Measurements from ENCODE around the gene IQSEC1.

The IQSEC1 gene

DNA sequence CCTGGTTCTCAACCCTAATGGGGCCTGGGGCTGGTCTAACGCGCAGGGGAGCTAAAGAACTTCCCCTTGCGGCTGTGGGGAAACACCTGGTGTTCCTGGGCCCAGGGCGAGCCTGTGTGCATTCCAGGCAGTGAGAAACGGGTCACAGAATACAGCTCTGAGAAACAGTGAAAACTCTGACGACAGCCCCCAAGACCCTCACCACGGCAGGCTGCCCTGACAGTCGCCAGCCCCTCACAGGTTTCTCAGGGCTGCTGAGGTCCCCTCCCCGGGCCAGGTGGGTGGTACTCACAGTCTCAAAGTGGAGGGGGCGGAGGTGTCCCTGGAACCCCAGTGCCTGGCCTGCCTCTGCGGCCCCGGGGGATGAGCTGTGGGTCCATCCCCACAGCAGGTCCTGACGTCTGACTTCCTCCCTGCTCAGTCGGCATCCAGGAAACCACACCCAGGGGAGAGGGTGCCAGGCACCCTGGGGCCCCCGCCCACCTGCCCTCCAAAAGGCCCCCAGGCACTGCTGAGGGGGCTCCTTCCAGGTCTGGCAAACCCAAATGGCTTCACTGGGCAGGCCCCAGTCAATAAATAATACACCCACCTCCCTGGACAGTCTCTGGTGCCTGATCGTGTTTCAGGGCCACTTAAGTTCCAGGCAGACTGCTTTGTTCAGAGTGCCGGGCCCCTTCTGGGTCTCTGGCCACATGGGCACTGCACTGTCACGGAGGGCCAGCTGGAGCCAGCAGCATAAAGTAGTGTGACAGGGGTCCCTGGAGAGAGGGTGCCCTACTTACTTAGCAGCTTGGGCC, 57.7 kb downstream of the IQSEC1 start:
- no peak for DNase-seq (ENCODE audit: low read depth)

DNA sequence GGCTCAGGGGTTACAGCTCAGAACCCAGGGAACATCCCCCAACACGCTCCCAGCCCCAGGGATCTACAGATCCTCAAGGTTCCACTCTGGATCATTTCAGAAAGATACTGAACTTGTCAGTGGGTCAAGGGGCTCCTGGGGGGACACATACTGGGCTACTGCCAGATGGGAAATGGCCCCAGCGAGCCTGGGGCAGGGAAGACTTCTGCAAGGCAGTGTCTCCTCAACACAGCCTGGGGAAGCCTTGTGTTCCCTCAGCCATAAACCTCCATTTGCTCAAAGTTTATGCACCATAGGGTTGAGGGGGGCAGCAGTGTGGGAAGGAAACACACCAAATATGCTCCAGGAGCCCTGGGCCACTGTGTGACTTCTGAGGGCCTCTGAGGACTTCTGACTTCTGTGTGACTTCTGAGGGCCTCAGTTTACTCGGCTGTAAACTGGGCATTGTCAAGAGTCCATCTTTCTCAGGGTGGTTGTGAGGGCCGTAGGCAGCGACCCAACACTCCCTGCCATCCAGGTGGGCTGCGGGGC, 58.4 kb downstream of the IQSEC1 start:
- DNase-seq (ENCODE audit: low read depth) = no peak

DNA sequence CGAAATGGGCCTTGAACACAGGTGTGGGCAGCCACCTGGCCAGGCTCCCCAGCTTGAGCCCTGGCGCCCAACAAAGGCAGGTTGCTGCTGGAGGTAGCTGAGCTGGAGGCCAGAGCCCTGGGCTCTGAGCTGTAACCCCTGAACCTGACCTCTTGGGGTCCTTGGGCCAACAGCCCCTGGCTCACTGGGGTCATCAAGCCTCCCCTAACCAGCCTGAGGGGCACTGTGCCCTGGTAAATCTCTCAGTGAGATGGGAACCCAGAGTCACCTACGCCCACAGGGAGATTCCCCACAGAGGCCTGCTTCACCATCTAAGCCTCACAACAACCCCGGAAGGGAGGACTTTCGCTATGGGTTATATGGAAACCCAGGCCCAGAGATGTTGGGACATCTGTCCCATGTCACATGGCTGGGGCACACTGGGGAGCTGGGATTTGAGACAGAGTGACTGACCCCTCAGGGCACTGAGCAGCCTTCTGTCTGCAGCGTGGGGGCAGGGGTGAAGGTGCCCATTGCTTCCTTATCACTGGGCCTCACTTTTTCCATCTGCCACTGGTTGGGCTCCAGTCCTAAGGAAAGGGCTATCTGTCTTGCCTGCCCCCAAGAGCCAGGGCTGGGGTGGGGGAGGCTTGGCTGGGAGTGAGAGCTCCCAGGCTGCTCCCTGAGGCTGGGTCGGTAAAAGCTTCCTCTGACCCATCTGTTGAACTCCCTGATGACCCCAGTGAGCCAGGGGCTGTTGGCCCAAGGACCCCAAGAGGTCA, 59.1 kb downstream of the IQSEC1 start:
- DNase-seq (ENCODE audit: low read depth) = no peak

DNA sequence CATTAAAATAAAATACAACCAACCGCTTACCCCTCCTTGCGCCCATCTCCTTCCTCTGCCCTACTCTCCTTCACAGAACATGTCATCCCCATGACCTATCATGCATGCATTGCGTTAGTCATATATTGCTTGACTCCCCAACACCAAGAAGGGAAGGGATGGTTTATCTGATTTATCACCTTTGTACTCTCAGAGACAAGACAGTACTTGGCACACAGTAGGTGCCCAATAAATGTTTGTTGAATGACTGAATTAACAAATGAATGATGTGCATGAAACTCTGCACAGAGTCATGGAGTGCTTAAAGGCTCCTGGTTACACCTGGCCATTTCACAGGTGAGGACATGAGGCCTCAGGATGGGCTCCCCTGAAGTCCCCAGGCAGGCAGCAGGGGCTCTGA, 59.7 kb downstream of the IQSEC1 start:
- no peak for DNase-seq (ENCODE audit: low read depth)

DNA sequence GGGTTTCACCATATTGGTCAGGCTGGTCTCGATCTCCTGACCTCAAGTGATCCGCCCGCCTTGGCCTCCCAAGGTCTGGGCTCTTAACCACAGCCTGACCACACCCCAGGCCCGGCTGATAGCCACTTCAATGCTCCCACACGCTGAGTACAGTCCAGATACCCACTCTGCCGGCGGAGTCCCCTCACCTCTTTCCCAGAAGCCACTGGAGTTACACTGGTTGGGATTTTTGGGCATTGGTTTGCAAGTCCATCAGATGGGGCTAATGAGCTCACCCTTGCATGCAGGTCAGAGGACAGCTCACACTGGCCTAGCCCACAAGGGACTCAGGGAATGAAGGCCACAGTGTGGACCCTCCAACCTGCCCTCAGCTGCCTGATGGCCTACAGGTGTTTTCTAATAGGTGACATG, 60.1 kb downstream of the IQSEC1 start:
- DNase-seq (ENCODE audit: low read depth) = no peak

DNA sequence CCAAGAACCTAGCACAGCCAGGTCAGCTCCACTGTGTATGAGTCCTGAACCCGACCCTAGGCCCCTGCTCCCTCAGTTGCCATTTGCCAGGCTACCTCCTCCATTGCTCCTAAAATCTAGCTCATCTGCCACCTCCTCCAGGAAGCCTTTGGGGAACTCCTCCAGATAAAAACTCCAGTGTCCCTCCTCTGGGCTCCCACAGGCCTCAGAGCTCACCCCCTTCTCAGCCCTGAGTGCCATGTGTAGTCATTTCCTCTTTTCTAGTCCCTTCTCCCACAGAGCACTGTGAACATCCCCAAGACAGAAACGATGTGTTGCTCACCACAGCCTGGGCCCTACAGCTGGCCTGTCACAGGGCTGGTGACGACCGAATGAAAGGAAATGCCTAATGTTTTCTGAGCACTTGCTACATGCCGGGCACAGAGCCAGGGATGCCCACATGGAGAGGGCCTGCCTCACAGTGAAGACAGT, 61.0 kb downstream of the IQSEC1 start:
- DNase-seq (ENCODE audit: low read depth) = no peak

DNA sequence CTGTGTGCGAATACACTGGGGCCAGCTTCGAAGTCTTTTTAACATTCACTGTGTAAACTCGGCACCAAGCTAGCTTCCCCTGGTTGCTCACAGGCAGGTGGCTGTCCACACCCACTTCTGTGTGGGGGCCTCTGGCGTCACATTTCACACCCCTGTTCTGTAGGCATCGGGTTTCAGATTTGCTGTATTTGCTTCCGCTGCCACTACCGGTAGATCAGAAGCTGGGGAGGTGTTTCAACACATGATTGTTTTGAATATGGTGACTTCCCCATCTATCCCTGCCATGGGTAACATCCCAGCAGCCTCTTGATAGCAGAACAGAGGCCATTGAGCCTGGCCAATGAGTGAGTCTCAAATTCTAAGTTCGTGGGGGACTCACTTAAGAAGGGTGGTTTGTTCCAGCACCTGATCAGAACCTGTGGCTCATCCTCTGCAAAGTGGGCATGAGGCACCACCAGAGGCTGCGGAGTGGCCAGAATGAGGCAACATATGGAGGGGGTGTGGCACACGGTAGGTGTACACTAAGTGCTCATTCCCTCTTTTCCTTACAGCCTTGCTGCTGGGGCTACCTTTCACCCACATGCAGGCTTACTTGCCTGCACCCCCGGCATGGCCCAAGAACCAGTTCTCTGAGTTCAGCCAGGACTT, 61.5 kb downstream of the IQSEC1 start:
- DNase-seq (ENCODE audit: low read depth) = no peak

DNA sequence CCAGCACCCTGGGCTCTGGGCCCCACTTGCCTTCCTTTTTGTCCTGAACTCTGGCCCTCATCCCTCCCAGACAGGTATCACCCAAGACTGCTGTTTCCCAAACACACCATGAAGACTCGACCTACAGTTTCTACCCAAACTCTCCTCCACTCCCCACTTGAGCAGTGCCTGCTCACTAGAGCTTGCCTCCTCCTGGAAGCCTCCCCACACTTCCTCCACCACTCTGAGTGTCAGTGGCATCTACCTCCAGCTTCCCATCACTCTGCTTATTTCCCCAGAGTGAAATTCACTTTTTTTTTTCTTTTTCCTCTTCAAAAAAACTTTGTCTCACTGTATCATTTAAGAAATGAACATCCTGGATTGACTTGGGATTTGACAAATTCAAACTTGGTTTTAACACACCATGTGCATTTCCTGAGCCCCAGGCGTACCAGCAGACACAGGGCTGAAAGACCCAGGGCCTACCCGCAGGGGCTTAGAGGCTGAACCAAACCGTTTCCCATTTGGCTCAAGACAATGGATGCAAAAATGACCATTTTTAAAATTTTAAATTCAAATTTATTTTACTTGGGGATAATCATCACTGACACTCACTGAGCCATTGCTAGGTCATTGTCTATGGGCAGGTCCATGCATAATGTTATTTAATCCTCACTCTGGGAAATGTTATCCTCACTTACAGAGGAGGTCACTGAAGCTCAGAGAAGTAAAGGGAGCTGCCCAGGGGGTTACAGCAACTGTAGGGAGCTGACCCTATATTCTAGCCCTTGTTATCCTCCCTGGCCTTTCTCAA, 62.3 kb downstream of the IQSEC1 start:
- DNase-seq (ENCODE audit: low read depth) = no peak

DNA sequence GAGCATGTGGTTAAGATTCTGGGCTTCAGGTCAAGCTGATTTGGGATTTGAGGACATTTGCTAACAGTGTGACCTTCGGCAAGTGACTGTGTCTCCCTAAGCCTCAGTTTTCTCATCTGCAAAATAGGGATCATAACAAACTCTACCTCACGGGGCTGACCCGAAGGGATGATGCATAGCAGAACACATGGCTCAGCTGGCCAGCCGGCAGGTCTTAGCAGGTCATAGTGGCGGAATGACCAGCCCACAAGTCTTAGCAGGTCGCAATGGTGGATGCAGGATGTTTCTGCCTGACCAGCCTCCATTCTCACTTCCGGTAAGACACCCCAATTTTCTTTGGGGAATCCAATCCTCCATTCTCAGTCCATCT, 63.3 kb downstream of the IQSEC1 start:
- no peak for DNase-seq (ENCODE audit: low read depth)

DNA sequence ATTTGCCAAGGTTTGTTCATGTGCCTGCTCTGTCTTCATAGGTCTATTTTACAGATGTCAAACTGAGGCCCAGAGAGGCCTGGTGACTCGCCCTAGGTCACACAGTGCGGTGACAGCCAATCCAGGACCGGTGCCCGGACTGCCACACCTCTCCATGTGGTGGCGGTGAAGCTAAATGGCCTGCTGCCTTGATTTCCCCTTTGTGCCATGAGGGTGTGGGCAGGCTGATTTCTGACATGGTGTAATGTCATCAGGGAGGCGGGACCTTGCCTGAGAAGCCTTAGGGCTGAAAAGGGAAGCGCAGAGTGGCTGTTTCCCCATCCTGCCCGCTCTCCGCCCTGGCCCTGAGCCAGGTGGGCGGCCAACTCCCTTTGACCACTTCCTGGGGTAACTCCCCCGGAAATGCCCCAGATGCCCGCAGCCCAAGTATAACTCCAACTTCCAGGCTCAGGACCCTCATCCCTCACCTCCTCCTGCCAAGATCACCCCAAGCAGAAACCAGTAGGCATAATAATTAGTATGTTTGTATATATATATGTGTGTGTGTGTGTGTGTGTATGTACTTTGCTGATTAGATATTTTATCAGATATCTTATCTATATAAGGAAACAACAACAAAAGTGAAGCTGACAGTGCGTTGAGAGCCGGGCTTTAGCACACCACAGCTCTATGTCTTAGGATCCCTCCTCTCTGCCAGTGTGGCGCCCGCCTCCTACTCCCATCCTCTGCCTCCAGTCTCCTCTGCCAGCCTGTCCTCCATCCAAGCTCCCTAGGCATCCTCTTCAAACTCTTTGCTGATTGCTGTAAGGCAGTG, 63.9 kb downstream of the IQSEC1 start:
- no peak for DNase-seq (ENCODE audit: low read depth)

DNA sequence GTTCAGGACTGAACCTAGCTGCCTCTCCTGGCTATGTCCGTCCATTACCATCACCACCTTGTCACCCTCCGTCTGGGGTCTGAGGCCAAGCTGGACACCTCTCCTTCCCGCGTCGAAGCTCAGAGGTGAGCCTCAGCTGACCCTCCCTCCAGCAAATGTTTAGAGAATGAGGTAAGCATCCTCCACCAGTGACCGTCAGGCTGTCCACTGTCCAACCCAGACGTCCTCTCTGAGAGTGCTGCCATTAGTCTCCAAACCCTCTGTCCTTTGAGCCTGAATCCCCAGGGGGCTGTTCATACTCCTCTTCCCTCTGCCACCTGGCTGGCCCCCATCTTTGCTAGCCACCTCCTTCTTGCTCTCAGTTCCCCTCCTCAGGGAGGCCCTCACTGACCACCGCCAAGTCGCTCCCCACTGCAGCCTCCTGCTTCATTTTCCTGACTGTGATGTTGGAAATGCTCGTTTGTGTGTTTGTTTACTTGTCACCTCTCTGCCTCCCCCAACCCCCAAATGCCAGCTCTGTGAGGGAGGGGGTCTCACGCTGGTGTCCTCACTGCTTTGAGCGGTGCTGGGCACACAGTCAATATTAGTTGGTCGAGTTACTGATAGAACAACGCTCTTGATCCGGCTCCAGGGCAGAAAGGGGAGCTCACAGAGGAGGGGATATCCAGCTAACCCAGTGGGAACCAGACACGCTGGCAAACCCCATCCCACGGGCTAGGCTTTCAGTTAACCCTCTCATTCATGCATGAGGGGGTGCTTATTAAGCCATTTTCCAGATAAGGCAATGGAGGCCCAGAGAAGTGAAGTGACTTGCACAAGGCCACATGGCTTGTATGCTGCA, 64.9 kb downstream of the IQSEC1 start:
- DNase-seq (ENCODE audit: low read depth) = no peak

DNA sequence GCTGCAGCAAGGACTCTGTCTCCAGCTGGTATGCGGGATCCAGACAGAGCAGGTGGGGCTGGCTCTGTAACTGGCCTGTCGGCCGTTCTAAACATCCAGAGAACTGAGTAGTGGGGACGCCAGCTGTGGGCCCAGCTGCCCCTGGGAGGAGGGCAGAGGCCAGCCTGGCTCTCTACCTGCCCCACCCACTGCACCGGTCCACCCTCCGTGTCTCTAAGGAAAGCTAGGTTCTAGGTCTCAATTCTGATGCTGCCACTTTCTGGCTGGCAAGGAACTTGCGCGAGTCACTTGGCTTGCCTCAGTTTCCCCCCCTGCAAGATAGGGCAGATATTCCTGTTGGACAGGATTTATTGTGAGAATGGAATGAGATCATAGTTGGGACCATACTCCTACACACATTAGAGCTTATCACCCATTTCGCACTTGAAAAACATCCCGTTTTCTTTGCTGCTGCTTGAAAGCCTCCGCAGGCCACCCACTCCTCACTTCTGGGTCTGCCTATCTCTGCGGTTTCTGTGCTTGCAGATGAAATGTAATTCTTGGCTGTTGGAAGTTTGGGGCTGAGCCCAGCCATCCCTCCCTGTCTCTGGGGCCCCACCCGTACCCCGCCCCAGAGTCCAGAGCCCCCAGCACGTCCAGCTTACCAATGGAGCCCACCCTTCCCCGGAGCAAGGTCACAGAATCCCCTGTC, 65.8 kb downstream of the IQSEC1 start:
- no peak for DNase-seq (ENCODE audit: low read depth)

DNA sequence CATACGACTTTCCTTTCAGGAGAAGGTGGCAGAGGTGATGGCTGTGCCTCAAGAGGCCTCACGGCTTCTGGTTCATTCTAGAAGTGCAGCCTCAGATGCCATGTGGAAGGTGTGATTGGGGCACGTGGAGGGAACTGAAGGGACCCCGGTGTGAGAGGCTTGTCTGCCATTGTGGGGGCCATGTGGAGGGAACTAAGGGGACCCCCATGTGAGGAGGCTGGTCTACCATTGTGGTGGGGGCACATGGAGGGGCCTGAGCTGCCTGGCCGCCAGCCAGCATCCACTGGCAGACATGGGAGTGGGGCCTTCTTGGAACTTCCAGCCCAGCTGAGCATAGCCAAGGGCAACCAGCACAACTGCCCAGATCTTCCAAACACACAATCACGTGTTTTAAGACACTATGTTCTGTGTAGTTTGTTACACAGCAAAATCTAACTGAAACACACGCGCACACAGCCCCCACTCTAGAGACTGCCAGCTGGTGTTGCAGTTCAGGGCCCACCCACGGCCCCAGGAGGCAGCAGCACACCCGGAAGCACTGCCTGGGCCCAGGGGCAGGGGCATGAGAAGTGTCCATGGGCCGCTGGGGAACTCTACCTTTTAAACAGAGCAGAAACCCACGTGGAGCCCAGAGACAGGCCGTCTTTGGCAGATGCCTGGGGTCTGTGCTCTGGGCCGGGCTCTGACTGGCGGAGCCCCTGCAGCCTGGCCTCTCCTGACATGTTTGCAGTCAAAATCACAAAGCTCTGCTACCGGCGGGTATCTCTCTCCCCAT, 66.8 kb downstream of the IQSEC1 start:
- DNase-seq (ENCODE audit: low read depth) = no peak

DNA sequence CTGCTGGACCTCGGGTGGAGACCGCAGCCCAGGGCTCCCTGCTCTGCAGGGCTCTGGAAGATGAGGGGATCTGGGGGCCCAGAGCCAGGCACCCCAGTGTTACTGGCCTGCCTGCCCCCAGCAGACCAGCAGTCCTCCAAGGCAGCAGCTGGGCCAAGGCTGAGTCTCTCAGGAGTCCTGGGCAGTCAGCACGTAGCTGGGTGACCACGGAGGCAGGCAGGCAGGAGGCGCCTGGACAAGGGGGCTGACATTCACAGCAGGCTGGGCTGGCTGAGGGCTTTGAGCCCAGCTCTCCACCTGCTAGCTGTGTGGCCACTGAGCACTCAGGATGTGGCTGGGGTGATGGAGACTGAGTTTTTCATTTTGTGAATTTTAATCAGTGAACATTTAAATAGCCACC, 67.9 kb downstream of the IQSEC1 start:
- no peak for DNase-seq (ENCODE audit: low read depth)

DNA sequence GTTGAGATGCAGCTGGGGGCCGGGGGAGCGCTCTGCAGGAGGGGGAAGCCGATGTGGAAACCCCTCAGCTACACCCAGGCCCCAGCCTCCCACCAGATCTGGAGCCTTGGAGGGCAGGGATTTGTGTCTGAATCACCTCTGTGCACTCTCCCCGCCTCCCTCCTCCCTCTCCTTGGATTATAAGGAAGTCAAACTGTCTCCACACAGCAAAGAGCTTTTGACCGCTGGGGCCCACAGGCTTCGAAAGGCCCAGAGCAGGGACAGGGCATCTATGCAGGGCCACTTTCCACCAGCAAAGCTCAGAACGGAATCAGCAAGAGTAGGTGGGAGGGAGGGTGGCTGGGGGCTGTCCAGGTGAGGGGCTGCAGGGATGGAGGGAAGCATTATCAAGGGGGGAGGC, 68.9 kb downstream of the IQSEC1 start:
- DNase-seq (ENCODE audit: low read depth) = no peak

DNA sequence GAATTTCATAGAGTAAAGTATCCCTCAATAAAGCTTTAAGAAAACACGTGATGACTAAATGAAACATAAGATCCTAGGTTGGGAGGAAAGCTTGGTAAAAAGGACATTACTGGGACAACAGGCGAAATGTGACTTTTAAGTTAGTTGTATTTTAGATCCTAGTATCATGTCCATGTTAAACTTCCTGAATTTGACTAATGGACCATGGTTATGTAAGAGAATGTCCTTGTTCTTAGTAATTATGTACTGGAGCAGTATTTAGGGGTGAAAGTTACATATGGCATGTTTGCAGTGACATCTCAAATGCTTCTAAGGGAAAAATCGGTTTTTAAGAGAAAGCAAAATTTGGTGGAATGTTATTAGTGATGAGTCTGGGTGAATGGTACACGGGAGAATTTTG, 69.6 kb downstream of the IQSEC1 start:
- DNase-seq (ENCODE audit: low read depth) = no peak

DNA sequence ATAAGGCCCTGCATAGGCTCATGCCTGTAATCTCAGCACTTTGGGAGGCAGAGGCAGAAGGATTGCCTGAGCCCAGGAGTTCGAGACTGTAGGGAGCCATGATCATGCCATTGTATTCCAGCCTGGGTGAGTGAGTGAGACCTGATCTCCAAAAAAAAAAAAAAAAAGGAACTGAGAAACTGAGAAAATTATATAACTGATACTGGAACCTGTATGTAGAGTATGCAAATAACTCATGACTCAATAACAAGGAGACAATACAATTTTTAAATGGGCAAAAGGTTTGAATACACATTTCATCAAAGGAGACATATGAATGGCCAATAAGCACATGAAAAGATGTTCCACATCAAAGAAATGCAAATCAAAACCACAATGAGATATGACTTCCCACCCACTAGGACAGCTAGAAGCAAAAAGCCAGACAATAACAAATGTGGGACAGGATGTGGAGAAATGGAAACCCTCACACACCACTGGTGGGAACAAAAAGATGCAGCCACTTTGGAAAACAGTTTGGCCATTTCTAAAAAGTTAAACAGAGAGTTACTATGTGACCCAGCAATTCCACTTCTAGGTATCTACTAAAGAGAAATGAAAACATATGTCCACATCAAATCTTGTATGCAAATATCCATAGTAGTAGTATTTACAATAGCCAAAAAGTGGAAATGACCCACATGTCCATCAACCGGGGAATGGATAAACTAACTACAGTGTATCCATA, 70.7 kb downstream of the IQSEC1 start:
- DNase-seq (ENCODE audit: low read depth) = no peak

Data from iris pigment epithelial cell (primary cell).